Measurements from ENCODE around the gene HIRA. TPM values are rescaled to one million over a fixed set of nuclear protein-coding genes. Genes with fewer than 3 reads are reported as not detected.

The HIRA gene, protein sequence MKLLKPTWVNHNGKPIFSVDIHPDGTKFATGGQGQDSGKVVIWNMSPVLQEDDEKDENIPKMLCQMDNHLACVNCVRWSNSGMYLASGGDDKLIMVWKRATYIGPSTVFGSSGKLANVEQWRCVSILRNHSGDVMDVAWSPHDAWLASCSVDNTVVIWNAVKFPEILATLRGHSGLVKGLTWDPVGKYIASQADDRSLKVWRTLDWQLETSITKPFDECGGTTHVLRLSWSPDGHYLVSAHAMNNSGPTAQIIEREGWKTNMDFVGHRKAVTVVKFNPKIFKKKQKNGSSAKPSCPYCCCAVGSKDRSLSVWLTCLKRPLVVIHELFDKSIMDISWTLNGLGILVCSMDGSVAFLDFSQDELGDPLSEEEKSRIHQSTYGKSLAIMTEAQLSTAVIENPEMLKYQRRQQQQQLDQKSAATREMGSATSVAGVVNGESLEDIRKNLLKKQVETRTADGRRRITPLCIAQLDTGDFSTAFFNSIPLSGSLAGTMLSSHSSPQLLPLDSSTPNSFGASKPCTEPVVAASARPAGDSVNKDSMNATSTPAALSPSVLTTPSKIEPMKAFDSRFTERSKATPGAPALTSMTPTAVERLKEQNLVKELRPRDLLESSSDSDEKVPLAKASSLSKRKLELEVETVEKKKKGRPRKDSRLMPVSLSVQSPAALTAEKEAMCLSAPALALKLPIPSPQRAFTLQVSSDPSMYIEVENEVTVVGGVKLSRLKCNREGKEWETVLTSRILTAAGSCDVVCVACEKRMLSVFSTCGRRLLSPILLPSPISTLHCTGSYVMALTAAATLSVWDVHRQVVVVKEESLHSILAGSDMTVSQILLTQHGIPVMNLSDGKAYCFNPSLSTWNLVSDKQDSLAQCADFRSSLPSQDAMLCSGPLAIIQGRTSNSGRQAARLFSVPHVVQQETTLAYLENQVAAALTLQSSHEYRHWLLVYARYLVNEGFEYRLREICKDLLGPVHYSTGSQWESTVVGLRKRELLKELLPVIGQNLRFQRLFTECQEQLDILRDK
- total RNA-seq: 17.3 and 23.7 TPM in 2 replicates

DNA sequence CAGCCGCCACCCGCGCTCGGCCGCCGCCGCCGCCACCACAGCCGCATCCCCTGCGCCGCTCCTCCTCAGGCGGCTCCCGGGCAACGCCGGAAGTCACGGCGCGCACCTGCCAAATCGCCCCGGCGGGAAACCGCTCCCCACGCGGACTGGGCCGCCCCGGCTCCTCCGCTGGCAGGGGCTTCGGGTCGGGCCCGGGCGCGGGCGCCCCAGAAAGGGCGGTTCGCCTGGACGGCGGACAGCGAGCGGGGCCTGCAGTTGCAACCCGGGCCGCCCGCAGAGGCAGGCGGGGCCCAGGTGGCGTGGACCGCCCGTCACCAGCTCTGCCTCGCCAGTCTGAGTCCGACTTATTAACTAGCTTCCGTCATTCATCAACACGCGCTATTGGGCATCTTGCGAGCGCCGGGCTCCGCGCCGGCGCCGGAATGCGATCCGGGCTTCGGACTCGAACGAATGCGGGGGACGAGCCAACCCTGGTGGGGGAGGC, at the start of gene HIRA:
TSS of gene HIRA (minus strand) at position 85 of the 484 bp plus-strand sequence. CDS start 257 bp downstream, outside the sequence.

GRCh38 chr22:19479355-19480172, 48.0 kb upstream of the HIRA start, which contains the start of gene CDC45:
TSS of gene CDC45 (plus strand) at chr22:19479920. CDS start at chr22:19479969, 49 bp downstream.

DNA sequence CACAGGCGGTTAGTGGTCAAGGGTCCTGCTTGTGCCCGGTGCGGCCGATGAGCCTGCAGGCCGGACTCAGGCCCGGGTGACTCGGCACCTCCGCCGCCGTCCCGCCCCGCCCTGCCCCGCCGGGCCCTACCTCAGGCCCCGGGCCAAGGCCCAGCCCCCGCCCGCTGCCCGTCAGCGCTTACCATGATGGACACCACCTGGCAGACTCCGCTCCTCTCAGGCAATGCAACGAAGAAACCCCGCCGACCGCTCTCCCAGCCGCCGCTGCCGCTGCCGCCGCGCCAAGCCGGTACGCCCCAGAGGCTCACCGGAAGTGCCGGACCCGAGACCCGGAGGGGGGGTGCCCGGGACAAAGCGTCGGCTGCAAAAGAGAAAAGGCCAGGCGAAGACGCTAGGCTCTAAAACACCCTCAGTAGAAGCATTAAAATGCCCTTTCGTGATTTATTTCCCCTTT, 47.4 kb upstream of the HIRA start, which contains the start of gene UFD1:
TSS of gene UFD1 (minus strand) at position 293 of the 454 bp plus-strand sequence. CDS start at position 185, 108 bp downstream.

DNA sequence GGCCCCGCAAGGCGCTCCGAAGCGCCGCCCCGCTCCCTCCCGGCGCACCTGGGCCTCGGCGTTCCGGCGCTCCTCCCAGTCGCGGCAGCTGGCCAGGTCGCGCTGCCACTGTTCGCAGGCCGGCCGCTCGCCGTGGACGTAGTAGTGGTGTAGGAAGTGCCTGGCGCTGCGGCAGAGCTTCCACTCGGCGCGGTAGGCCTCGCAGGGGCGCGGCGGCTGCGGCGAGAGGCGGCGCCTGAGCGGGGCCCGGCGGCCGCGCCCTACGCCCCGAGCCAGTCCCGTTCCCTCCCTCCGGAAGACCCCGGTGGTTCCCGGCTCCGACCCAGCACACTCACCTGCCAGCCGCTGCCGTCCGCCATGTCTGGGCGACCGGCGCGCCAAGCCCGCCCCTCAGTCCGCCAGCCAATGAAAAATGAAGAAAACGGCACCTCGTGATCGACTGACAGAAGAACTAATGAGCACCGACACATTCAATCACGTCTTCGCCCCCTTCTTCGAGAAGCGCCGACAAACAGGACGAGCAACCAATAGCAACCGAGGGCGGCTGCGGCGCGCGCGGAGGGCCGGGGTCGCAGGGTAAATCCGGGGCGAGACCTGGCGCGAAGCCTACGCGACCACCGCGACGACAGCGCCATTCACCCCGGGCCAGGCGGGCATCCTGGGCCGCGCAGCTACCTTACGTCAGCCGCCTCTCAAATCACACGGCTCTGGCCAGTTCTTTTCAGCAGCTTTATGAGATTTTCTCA, 16.0 kb upstream of the HIRA start, which contains the start of gene C22orf39:
TSS of gene C22orf39 (minus strand) at position 382 of the 746 bp plus-strand sequence. CDS start at position 359, 23 bp downstream.

GRCh38 chr22:19432133-19432851, 759 bp upstream of the HIRA start, which contains the start of gene MRPL40:
TSS of gene MRPL40 (plus strand) at chr22:19432545. CDS start at chr22:19432555, 10 bp downstream.

GRCh38 chr22:19291580-19292457, 139.7 kb downstream of the HIRA start, which contains the start of gene CLTCL1:
TSS of gene CLTCL1 (minus strand) at chr22:19291719. CDS start at chr22:19291641, 78 bp downstream.

Small RNA genes within 50 kb of the gene (small RNA-seq; reads per million reads assigned to genes)
- not detected for gene RN7SL168P

Other genes starting within 250 kb of the HIRA start
- 7.4 and 9.6 TPM in 2 replicates for gene CLTCL1, start 140.0 kb downstream of the HIRA start, total RNA-seq
- gene MRPL40, start 812 bp upstream of the HIRA start, total RNA-seq: 34.2 and 40.1 TPM in 2 replicates
- 11.7 and 12.9 TPM in 2 replicates for gene C22orf39, start 16.0 kb upstream of the HIRA start, total RNA-seq
- gene UFD1, start 47.5 kb upstream of the HIRA start, total RNA-seq: 52.9 and 56.5 TPM in 2 replicates
- 12.9 and 23.1 TPM in 2 replicates for gene CDC45, start 48.2 kb upstream of the HIRA start, total RNA-seq
- 0.37 TPM in 1 of 2 replicates, not detected in the other for gene CLDN5, start 92.7 kb upstream of the HIRA start, total RNA-seq

Measured in subcutaneous preadipocyte (primary cell).